Muscle of leg (tissue), 11 donors: Measurements from ENCODE around the gene ASCL3. TPM values are rescaled to one million over a fixed set of nuclear protein-coding genes. Genes with fewer than 3 reads are reported as not detected.

Experiments used
- DNase-seq: peaks from one replicate; pipeline ENCODE4 v3.0.0; 2013
- H3K27ac ChIP-seq: one replicate; pipeline ENCODE4 v1.5.1; 2013; ENCODE audit warnings: mild to moderate bottlenecking, low read length, control low read depth
- H3K27me3 ChIP-seq: one replicate; pipeline ENCODE4 v1.6.1; 2013; ENCODE audit warnings: low read length; ENCODE audit not compliant: control insufficient read depth, insufficient read depth
- H3K36me3 ChIP-seq: one replicate; pipeline ENCODE4 v1.6.1; 2013; ENCODE audit warnings: low read length; ENCODE audit not compliant: control insufficient read depth, insufficient read depth
- H3K4me1 ChIP-seq: one replicate; pipeline ENCODE4 v1.6.1; 2013; ENCODE audit warnings: low read length; ENCODE audit not compliant: control insufficient read depth, insufficient read depth
- H3K4me3 ChIP-seq: one replicate; pipeline ENCODE4 v1.5.1; 2013; ENCODE audit warnings: low read length, control low read depth
- H3K9me3 ChIP-seq: replicated peaks from 2 replicates; pipeline ENCODE4 v1.6.1; 2013; ENCODE audit warnings: low read depth, low read length; ENCODE audit not compliant: control insufficient read depth
- WGBS: methylation state at CpG from one replicate; pipeline ENCODE4 v1.1.5; 2013; ENCODE audit warnings: missing lambda C conversion rate; ENCODE audit not compliant: insufficient coverage; 5-methylcytosine and 5-hydroxymethylcytosine counted together
- polyA plus RNA-seq, 8 donors: library from polyadenylated mRNA; unstranded; fragments of 120-200 nt; gene quantifications; one replicate each; pipeline versions ENCODE4 v1.2.1 to v1.2.3, GENCODE V29; 2013; ENCODE audit warnings: inconsistent platforms in 1 of 8, low replicate concordance in 1 of 8; ENCODE audit not compliant: insufficient read length in 8 of 8, insufficient read depth in 1 of 8
- total RNA-seq: library from RNA; stranded (reverse); fragments of 120-200 nt; gene quantifications from one replicate; pipeline ENCODE4 v1.2.4, GENCODE V29; 2013

The ASCL3 gene
- total and polyA plus RNA-seq, 9 donors, result not detected

GRCh38 chr11:8971924-8972316, 29.1 kb upstream of the ASCL3 start:
- WGBS, result no CpG with 5 or more reads among the region's 1 CpG
- Histone ChIP-seq H3K4me3 (no peak overlapping the region), H3K9me3 (no peaks in the 10 kb centered on the region), H3K27me3 (no peaks in the 10 kb centered on the region), H3K4me1 (no peaks in the 10 kb centered on the region), H3K36me3 (peaks cover 6% of the 10 kb centered on the region), H3K27ac (no peak overlapping the region)
- no peak for DNase-seq

- H3K27ac ChIP-seq, result no peak overlapping the region
- no peaks in the 10 kb centered on the region for H3K4me1 ChIP-seq
- DNase-seq, result no peak
- no peak overlapping the region for H3K4me3 ChIP-seq
- H3K9me3 ChIP-seq, result no peaks in the 10 kb centered on the region
- H3K27me3 ChIP-seq, result no peaks in the 10 kb centered on the region
- 78% methylated on average over 1 of the region's 2 CpGs for WGBS
- H3K36me3 ChIP-seq, result peaks cover 6% of the 10 kb centered on the region
Measured at GRCh38 chr11:8971196-8971923, 28.5 kb upstream of the ASCL3 start.

- no peak overlapping the region for H3K4me3 ChIP-seq
- no peak overlapping the region for H3K27ac ChIP-seq
- peaks cover 16% of the 10 kb centered on the region for H3K4me1 ChIP-seq
- WGBS, result 100% methylated on average over 1 of the region's 8 CpGs
- H3K9me3 ChIP-seq, result no peaks in the 10 kb centered on the region
- no peaks in the 10 kb centered on the region for H3K27me3 ChIP-seq
- peaks cover 6% of the 10 kb centered on the region for H3K36me3 ChIP-seq
- DNase-seq, result no peak
Measured at GRCh38 chr11:8967184-8967583, 24.4 kb upstream of the ASCL3 start.

GRCh38 chr11:8964324-8965320, 21.8 kb upstream of the ASCL3 start, which contains the start of gene TMEM9B:
Gene TMEM9B, minus strand, starts transcription at chr11:8964442. Its CDS starts 129 bp downstream, at chr11:8964313.
- peaks cover 16% of the 10 kb centered on the region for H3K4me1 ChIP-seq
- peak within 1 kb of the TSS; percentile 96 for H3K27ac ChIP-seq
- no peaks in the 10 kb centered on the region for H3K27me3 ChIP-seq
- peak within 1 kb of the TSS; percentile 93 for H3K4me3 ChIP-seq
- H3K36me3 ChIP-seq, result peaks cover 6% of the 10 kb centered on the region
- H3K9me3 ChIP-seq, result no peaks in the 10 kb centered on the region
- DNase-seq, result peak; percentile 94
- WGBS, result under 1% methylated on average over 64 of the region's 67 CpGs

- Histone ChIP-seq H3K27me3 (no peaks in the 10 kb centered on the region), H3K4me1 (peaks cover 21% of the 10 kb centered on the region), H3K27ac (peak overlapping the region; percentile 96), H3K36me3 (peaks cover 6% of the 10 kb centered on the region), H3K4me3 (peak overlapping the region; percentile 93), H3K9me3 (no peaks in the 10 kb centered on the region)
- WGBS, result 3% methylated on average over 38 of the region's 39 CpGs
- DNase-seq, result no peak
Measured at GRCh38 chr11:8963569-8964323, 20.9 kb upstream of the ASCL3 start.

GRCh38 chr11:8962841-8963240, 20.0 kb upstream of the ASCL3 start:
- no CpG with 5 or more reads among the region's 2 CpGs for WGBS
- Histone ChIP-seq H3K9me3 (no peaks in the 10 kb centered on the region), H3K27me3 (no peaks in the 10 kb centered on the region), H3K4me1 (peaks cover 21% of the 10 kb centered on the region), H3K4me3 (no peak overlapping the region), H3K27ac (no peak overlapping the region), H3K36me3 (peaks cover 6% of the 10 kb centered on the region)
- DNase-seq, result no peak

- Histone ChIP-seq H3K4me1 (peaks cover 21% of the 10 kb centered on the region), H3K36me3 (no peaks in the 10 kb centered on the region), H3K27ac (no peak overlapping the region), H3K9me3 (no peaks in the 10 kb centered on the region), H3K27me3 (no peaks in the 10 kb centered on the region), H3K4me3 (no peak overlapping the region)
- no peak for DNase-seq
- WGBS, result no CpG with 5 or more reads among the region's 2 CpGs
Measured at GRCh38 chr11:8961401-8961800, 18.6 kb upstream of the ASCL3 start.

GRCh38 chr11:8959546-8960166, 16.8 kb upstream of the ASCL3 start:
- Histone ChIP-seq H3K4me3 (no peak overlapping the region), H3K27me3 (no peaks in the 10 kb centered on the region), H3K36me3 (peaks cover 9% of the 10 kb centered on the region), H3K4me1 (peaks cover 11% of the 10 kb centered on the region), H3K27ac (no peak overlapping the region), H3K9me3 (no peaks in the 10 kb centered on the region)
- WGBS, result no CpG with 5 or more reads among the region's 2 CpGs
- peak; percentile 88 for DNase-seq

GRCh38 chr11:8956860-8957259, 14.0 kb upstream of the ASCL3 start:
- no peaks in the 10 kb centered on the region for H3K27me3 ChIP-seq

More at GRCh38 chr11:8956860-8957259, 14.0 kb upstream of the ASCL3 start:
- WGBS, result no CpG with 5 or more reads among the region's 4 CpGs
- no peaks in the 10 kb centered on the region for H3K9me3 ChIP-seq
- peaks cover 23% of the 10 kb centered on the region for H3K36me3 ChIP-seq
- no peak overlapping the region for H3K27ac ChIP-seq
- H3K4me1 ChIP-seq, result peaks cover 5% of the 10 kb centered on the region
- no peak for DNase-seq
- H3K4me3 ChIP-seq, result no peak overlapping the region
